H54 (cell line): ENCODE measurements around the gene RAB26.
"Not testable (repeated sequence)": the region's sequence is repeated elsewhere in the genome, so short reads cannot be mapped to it uniquely, and the experiment has no call there.

Experiments
- DNase-seq: peaks from one replicate; pipeline ENCODE4 v3.0.0; 2011; ENCODE audit warnings: low spot score, mixed read lengths; ENCODE audit not compliant: insufficient read length
- FAIRE-seq: peaks from 3 replicates; lab custom pipeline; 2011; peaks lifted over from hg19 to GRCh38; lab: Jason Lieb, UNC
- POLR2A ChIP-seq: IDR thresholded peaks from 2 replicates; pipeline ENCODE4 v1.6.1; 2011; ENCODE audit warnings: low read depth, mild to moderate bottlenecking, low read length

RAB26 gene

GRCh38 chr16:2199095-2199494, 50.7 kb downstream of the RAB26 start:
- no peak for TF ChIP-seq POLR2A
- no peak for FAIRE-seq

DNA sequence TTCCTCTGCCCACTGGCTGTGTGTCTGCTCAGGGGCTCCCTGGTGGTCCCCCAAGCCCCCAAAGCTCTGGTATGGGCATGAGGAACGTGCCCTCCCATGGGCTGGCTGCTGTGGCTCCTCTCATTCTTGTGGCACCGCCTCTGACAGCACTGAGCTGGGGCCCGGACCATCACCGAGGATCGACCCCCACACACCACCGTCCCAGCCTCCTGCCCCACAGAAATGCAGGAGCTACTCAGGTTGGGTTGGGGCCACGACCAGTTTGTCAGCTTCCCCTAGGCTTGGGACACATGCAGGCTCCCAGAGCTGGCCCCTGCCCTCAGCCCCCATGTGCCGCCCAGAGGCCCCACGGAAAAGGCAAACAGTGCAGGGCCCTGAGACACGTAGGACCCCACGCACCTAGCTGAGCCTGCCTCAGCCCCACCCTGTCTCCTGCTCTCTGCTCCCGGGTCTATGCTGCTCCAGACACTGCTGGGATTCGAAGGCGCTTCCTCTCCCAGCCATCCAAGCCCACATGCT, 51.3 kb downstream of the RAB26 start:
- no peak for FAIRE-seq

More at GRCh38 chr16:2199095-2199494, 50.7 kb downstream of the RAB26 start:
- no peak for DNase-seq

DNA sequence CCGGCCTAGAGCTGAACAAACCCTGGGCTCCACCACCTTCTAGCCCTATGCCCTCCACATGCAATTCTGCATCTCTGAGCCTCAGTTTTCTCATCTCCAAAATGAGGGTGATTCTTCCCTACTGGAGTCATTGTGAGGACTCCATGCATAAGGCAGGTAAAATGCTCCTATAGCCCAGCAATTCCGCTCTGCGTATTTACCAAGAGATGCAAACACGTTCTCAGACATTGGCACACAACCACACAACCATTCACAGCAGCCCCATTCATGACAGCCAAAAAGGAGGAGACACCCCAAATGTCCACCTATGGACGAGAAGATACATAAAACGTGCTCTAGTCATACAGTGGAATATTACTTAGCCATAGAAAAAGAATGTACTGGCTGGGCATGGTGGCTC, 51.9 kb downstream of the RAB26 start:
- no peak for TF ChIP-seq POLR2A
- FAIRE-seq (no peak), DNase-seq (no peak)

More for the DNA sequence above, 51.3 kb downstream of the RAB26 start:
- no peak for DNase-seq
- TF ChIP-seq POLR2A = no peak

- not testable (repeated sequence) for FAIRE-seq, DNase-seq
These were observed 54.8 kb downstream of the RAB26 start for GRCh38 chr16:2203119-2203688.
